Measurements from ENCODE around the gene CHD2.

DNA sequence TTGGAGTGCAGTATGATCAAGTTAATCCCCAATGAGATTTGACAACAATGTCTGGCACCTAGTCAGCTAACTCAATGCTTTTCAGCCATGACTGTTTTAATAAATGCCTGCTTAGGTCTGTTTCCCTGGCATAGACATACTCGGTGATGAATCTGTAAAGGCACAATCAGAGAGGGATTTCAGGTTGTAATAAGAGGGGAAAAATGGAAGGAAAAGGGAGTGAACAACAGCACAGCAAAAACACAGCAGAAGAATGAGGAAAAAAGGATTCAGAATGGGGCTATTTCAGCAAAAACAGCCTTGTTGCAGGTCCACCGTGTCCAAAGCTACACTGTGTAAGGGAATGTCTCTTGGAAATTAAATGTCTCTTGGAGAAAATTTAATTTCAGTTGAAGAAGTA, 19.3 kb upstream of the CHD2 start:
- TF ChIP-seq POLR2AphosphoS5 (IDR thresholded peaks at IDR 0.05; ENCODE audit: low read length) (no peak), SRF (IDR thresholded peaks at IDR 0.05; ENCODE audit: low read depth in 2 of 2, low read length in 2 of 2) (no peak), ESRRA (IDR thresholded peaks at IDR 0.05; ENCODE audit: low read length) (no peak), IRF3 (IDR thresholded peaks at IDR 0.05) (no peak), CREB1 (IDR thresholded peaks at IDR 0.05; ENCODE audit: low read depth) (no peak), RCOR1 (conservative IDR thresholded peaks at IDR 0.05; ENCODE audit: low read depth, low read length) (no peak), CHD4 (IDR thresholded peaks at IDR 0.05) (no peak), EZH2 (IDR thresholded peaks at IDR 0.05; ENCODE audit: borderline replicate concordance, control insufficient read depth, low read depth, low read length) (no peak), TAF1 (IDR thresholded peaks at IDR 0.05; ENCODE audit: borderline replicate concordance, low read depth, low read length) (no peak), CEBPB (IDR thresholded peaks at IDR 0.05; ENCODE audit: borderline replicate concordance in 1 of 2, low read depth in 2 of 2, low read length in 2 of 2) (no peak)
- TF ChIP-seq, protein P1, sequence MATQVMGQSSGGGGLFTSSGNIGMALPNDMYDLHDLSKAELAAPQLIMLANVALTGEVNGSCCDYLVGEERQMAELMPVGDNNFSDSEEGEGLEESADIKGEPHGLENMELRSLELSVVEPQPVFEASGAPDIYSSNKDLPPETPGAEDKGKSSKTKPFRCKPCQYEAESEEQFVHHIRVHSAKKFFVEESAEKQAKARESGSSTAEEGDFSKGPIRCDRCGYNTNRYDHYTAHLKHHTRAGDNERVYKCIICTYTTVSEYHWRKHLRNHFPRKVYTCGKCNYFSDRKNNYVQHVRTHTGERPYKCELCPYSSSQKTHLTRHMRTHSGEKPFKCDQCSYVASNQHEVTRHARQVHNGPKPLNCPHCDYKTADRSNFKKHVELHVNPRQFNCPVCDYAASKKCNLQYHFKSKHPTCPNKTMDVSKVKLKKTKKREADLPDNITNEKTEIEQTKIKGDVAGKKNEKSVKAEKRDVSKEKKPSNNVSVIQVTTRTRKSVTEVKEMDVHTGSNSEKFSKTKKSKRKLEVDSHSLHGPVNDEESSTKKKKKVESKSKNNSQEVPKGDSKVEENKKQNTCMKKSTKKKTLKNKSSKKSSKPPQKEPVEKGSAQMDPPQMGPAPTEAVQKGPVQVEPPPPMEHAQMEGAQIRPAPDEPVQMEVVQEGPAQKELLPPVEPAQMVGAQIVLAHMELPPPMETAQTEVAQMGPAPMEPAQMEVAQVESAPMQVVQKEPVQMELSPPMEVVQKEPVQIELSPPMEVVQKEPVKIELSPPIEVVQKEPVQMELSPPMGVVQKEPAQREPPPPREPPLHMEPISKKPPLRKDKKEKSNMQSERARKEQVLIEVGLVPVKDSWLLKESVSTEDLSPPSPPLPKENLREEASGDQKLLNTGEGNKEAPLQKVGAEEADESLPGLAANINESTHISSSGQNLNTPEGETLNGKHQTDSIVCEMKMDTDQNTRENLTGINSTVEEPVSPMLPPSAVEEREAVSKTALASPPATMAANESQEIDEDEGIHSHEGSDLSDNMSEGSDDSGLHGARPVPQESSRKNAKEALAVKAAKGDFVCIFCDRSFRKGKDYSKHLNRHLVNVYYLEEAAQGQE (IDR thresholded peaks at IDR 0.05; ENCODE audit: low read depth, low read length) = no peak
- TF ChIP-seq, protein P2, sequence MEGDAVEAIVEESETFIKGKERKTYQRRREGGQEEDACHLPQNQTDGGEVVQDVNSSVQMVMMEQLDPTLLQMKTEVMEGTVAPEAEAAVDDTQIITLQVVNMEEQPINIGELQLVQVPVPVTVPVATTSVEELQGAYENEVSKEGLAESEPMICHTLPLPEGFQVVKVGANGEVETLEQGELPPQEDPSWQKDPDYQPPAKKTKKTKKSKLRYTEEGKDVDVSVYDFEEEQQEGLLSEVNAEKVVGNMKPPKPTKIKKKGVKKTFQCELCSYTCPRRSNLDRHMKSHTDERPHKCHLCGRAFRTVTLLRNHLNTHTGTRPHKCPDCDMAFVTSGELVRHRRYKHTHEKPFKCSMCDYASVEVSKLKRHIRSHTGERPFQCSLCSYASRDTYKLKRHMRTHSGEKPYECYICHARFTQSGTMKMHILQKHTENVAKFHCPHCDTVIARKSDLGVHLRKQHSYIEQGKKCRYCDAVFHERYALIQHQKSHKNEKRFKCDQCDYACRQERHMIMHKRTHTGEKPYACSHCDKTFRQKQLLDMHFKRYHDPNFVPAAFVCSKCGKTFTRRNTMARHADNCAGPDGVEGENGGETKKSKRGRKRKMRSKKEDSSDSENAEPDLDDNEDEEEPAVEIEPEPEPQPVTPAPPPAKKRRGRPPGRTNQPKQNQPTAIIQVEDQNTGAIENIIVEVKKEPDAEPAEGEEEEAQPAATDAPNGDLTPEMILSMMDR (IDR thresholded peaks at IDR 0.05 in 2 of 3, conservative IDR thresholded peaks at IDR 0.05 in 1 of 3; ENCODE audit: control insufficient read depth in 2 of 3, extremely low read depth in 1 of 3, insufficient read depth in 1 of 3, low read depth in 3 of 3, low read length in 3 of 3) = no peak

Data from GM12878 (cell line).